HCT116 (cell line): Measurements from ENCODE around the gene UAP1L1. TPM values are rescaled to one million over a fixed set of nuclear protein-coding genes. Genes with fewer than 3 reads are reported as not detected.

ENCODE experiments used
- ATAC-seq: fragments of 200-7000 bp; cut with Tn5 transposase; 2 replicates; pipeline ENCODE4 v1.9.1; 2020; ENCODE audit warnings: mild to moderate bottlenecking, moderate library complexity
- BruUV-seq: library from RNA; stranded (reverse); fragments of 400-500 nt; replicated peaks from 2 replicates; lab custom pipeline; 2021; lab: Mats Ljungman, UMichigan
- CTCF ChIA-PET: fragments of 300-600 bp; sonication (Branson Sonifier 250); formaldehyde crosslinking; loops from one replicate; lab custom pipeline; 2021; ENCODE audit warnings: antibody characterized with exemption; lab: Charles Lee
- POLR2A ChIA-PET: fragments of 300-600, 350-600 bp; sonication (Branson Sonifier 250); formaldehyde crosslinking; loops from one replicate; lab custom pipeline; 2021; ENCODE audit warnings: antibody characterized with exemption; lab: Charles Lee
- RAD21 ChIA-PET, 2 experiments: fragments of 300-600 bp; sonication (Branson Sonifier 250); formaldehyde crosslinking; loops; one replicate each; lab custom pipeline; 2023; ENCODE audit warnings: low total read pairs in 2 of 2; ENCODE audit not compliant: uncharacterized antibody in 2 of 2, unreplicated experiment in 2 of 2, low non-redundant PET in 1 of 2; lab: Charles Lee
- DNase-seq: peaks from one replicate; pipeline ENCODE4 v3.0.0-alpha.2; 2010; ENCODE audit warnings: low read depth, low spot score
- H2AFZ ChIP-seq: fragments of 200-600 bp; shearing (Covaris generic), sonication (generic); 2 replicates; pipeline ENCODE4 v1.6.1; 2017; ENCODE audit warnings: low read depth, mixed run types, mixed read lengths, antibody characterized with exemption, low read length; ENCODE audit not compliant: poor library complexity, severe bottlenecking
- H3K27ac ChIP-seq: 2 replicates; pipeline ENCODE4 v1.5.1; 2012; ENCODE audit warnings: low read depth, low read length
- H3K27me3 ChIP-seq: fragments of 200-600 bp; sonication (generic); 2 replicates; pipeline ENCODE4 v1.6.1; 2016; ENCODE audit warnings: mixed run types, low read length, mixed read lengths; ENCODE audit not compliant: insufficient read depth
- H3K36me3 ChIP-seq, 2 experiments: fragments of 200-500 bp in 1 of 2; fragments of 200-600 bp in 1 of 2; sonication (Bioruptor generic) in 1 of 2; sonication (generic) in 1 of 2; 2 replicates each; pipeline versions ENCODE4 v1.5.1 to v1.6.1; 2014 to 2016; ENCODE audit warnings: low read length in 2 of 2, inconsistent platforms in 1 of 2, mixed read lengths in 1 of 2, mixed run types in 1 of 2; ENCODE audit not compliant: insufficient read depth in 2 of 2, control insufficient read depth in 1 of 2
- H3K4me1 ChIP-seq, 2 experiments: fragments of 200-600 bp in 1 of 2; sonication (generic) in 1 of 2; 2 replicates each; pipeline versions ENCODE4 v1.5.1 to v1.6.1; 2012 to 2017; ENCODE audit warnings: low read length in 2 of 2, inconsistent platforms in 1 of 2, mild to moderate bottlenecking in 1 of 2, mixed read lengths in 1 of 2, mixed run types in 1 of 2, moderate library complexity in 1 of 2; ENCODE audit not compliant: insufficient read depth in 2 of 2, control insufficient read depth in 1 of 2
- H3K4me2 ChIP-seq: fragments of 200-600 bp; sonication (generic); 2 replicates; pipeline ENCODE4 v1.6.1; 2017; ENCODE audit warnings: mixed run types, low read length, mixed read lengths
- H3K4me3 ChIP-seq, 2 experiments: fragments of 200-600 bp in 1 of 2; sonication (generic) in 1 of 2; replicated peaks in 1 of 2; 2 replicates each; pipeline ENCODE4 v1.5.1; 2011 to 2016; ENCODE audit warnings: low read length in 2 of 2, control low read depth in 1 of 2, low read depth in 1 of 2, mild to moderate bottlenecking in 1 of 2, mixed read lengths in 1 of 2, mixed run types in 1 of 2
- H3K79me2 ChIP-seq: fragments of 200-600 bp; sonication (generic); 2 replicates; pipeline ENCODE4 v1.6.1; 2017; ENCODE audit warnings: mild to moderate bottlenecking, mixed run types, low read length, moderate library complexity, mixed read lengths; ENCODE audit not compliant: insufficient read depth
- H3K9ac ChIP-seq: fragments of 200-600 bp; sonication (generic); 2 replicates; pipeline ENCODE4 v1.6.1; 2016; ENCODE audit warnings: low read length, mixed read lengths
- H3K9me2 ChIP-seq: fragments of 200-600 bp; sonication (generic), shearing (Covaris generic); 2 replicates; pipeline ENCODE4 v1.6.1; 2017; ENCODE audit warnings: mixed run types, mild to moderate bottlenecking, moderate library complexity; ENCODE audit not compliant: insufficient read depth
- H3K9me3 ChIP-seq, 2 experiments: fragments of 200-500 bp in 1 of 2; fragments of 200-600 bp in 1 of 2; sonication (Bioruptor generic) in 1 of 2; sonication (generic) in 1 of 2; 2 replicates each; pipeline ENCODE4 v1.6.1; 2014 to 2017; ENCODE audit warnings: low read length in 2 of 2, mixed read lengths in 2 of 2, inconsistent platforms in 1 of 2, low read depth in 1 of 2, mild to moderate bottlenecking in 1 of 2, mixed run types in 1 of 2, moderate library complexity in 1 of 2; ENCODE audit not compliant: control insufficient read depth in 1 of 2, insufficient read depth in 1 of 2
- H4K20me1 ChIP-seq: fragments of 200-600 bp; sonication (generic), shearing (Covaris generic); 2 replicates; pipeline ENCODE4 v1.6.1; 2017; ENCODE audit warnings: mixed run types, mild to moderate bottlenecking, moderate library complexity; ENCODE audit not compliant: insufficient read depth
- ATF3 ChIP-seq: IDR thresholded peaks from 2 replicates; pipeline ENCODE4 v1.6.1; 2012
- CBX3 ChIP-seq: IDR thresholded peaks from 2 replicates; pipeline ENCODE4 v1.6.1; 2012; ENCODE audit warnings: low read depth
- EGR1 ChIP-seq: IDR thresholded peaks from 2 replicates; pipeline ENCODE4 v1.6.1; 2012; ENCODE audit warnings: low read depth
- ELF1 ChIP-seq: IDR thresholded peaks from 2 replicates; pipeline ENCODE4 v1.6.1; 2012; ENCODE audit warnings: low read depth, borderline replicate concordance
- EZH2phosphoT487 ChIP-seq: fragments of 200-600 bp; IDR thresholded peaks from 2 replicates; pipeline ENCODE4 v1.6.1; 2018; ENCODE audit warnings: antibody characterized with exemption, borderline replicate concordance
- JUND ChIP-seq: IDR thresholded peaks from 2 replicates; pipeline ENCODE4 v1.6.1; 2012
- MAX ChIP-seq: IDR thresholded peaks from 2 replicates; pipeline ENCODE4 v1.6.1; 2012
- POLR2A ChIP-seq: IDR thresholded peaks from 2 replicates; pipeline ENCODE4 v1.7.0; 2011; ENCODE audit warnings: borderline replicate concordance; ENCODE audit not compliant: insufficient read depth, insufficient read length; ENCODE audit errors: extremely low read depth
- POLR2AphosphoS5 ChIP-seq: IDR thresholded peaks from 2 replicates; pipeline ENCODE4 v1.6.1; 2011; ENCODE audit warnings: mild to moderate bottlenecking, low read depth, low read length, moderate library complexity
- RAD21 ChIP-seq: IDR thresholded peaks from 2 replicates; pipeline ENCODE4 v1.6.1; 2012; ENCODE audit warnings: low read depth, mild to moderate bottlenecking
- REST ChIP-seq: IDR thresholded peaks from 2 replicates; pipeline ENCODE4 v1.6.1; 2012; ENCODE audit warnings: low read depth
- SIN3A ChIP-seq: IDR thresholded peaks from 2 replicates; pipeline ENCODE4 v1.6.1; 2012; ENCODE audit warnings: low read depth
- SP1 ChIP-seq: IDR thresholded peaks from 2 replicates; pipeline ENCODE4 v1.6.1; 2012; ENCODE audit warnings: low read depth
- YY1 ChIP-seq: IDR thresholded peaks from 2 replicates; pipeline ENCODE4 v1.6.1; 2011; ENCODE audit warnings: low read length, low read depth, moderate library complexity, mild to moderate bottlenecking; ENCODE audit not compliant: insufficient replicate concordance; ENCODE audit errors: extremely low read depth
- ZBTB33 ChIP-seq: IDR thresholded peaks from 2 replicates; pipeline ENCODE4 v1.6.1; 2011; ENCODE audit warnings: mild to moderate bottlenecking, low read length, moderate library complexity; ENCODE audit not compliant: insufficient replicate concordance; ENCODE audit errors: extremely low read depth
- ZFX ChIP-seq: fragments of 450-650 bp; IDR thresholded peaks from 2 replicates; pipeline ENCODE4 v1.6.1; 2017
- ZNF274 ChIP-seq: fragments of 200-500 bp; sonication (Bioruptor generic); IDR thresholded peaks from 2 replicates; pipeline ENCODE4 v1.6.1; 2014; ENCODE audit warnings: mild to moderate bottlenecking, low read depth, low read length, inconsistent platforms
- intact Hi-C: fragments of 100-400 bp; cut with micrococcal nuclease; formaldehyde crosslinking; loops from 2 replicates; pipeline ENCODE4 v1.10.0; 2022
- total RNA-seq: library from RNA; stranded (reverse); gene quantifications from one replicate; pipeline ENCODE4 v1.2.1, GENCODE V29; 2021; ENCODE audit not compliant: unreplicated experiment

The UAP1L1 gene
- total RNA-seq, 1 experiment from 2014 or later = 11.0 TPM

GRCh38 chr9:137116027-137116507 lies 38.8 kb downstream of the UAP1L1 start:
- Histone ChIP-seq H3K27ac (no peak overlapping the region; the same call in 1 of the 2 replicates), H3K4me2 (no peak overlapping the region), H3K27me3 (no peaks in the 10 kb centered on the region), H3K36me3 (peaks cover 6 to 18% of the 10 kb centered on the region in 2 experiments; a peak in 3 of 4 replicates), H3K4me3 (no peak overlapping the region), H2AFZ (no peak overlapping the region), H4K20me1 (no peaks in the 10 kb centered on the region), H3K9ac (no peak overlapping the region), H3K9me2 (no peaks in the 10 kb centered on the region), H3K9me3 (no peaks in the 10 kb centered on the region), H3K79me2 (peaks cover 19% of the 10 kb centered on the region), H3K4me1 (peaks cover 4 to 19% of the 10 kb centered on the region in 2 experiments)
- POLR2A ChIA-PET = interaction anchor here (2.0 kb wide), 1 partner anchor 125 kb away, joined by 5 read pairs; the partner anchor contains the start of gene TUBB4B
- BruUV-seq = no TSS peak
- intact Hi-C loops = no loop called here
- RAD21 ChIA-PET = no interaction called here
- ATAC-seq (no peak), DNase-seq (no peak)
- CTCF ChIA-PET = no interaction called here
- TF ChIP-seq YY1 = no peak
- TF ChIP-seq JUND = no peak
- no peak for TF ChIP-seq ATF3
- TF ChIP-seq POLR2AphosphoS5 = no peak
- TF ChIP-seq ZFX = no peak
- no peak for TF ChIP-seq SP1
- no peak for TF ChIP-seq POLR2A
- TF ChIP-seq ZNF274 = no peak
- TF ChIP-seq ELF1 = no peak
- TF ChIP-seq REST = no peak
- no peak for TF ChIP-seq SIN3A
- no peak for TF ChIP-seq ZBTB33
- TF ChIP-seq EGR1 = no peak
- no peak for TF ChIP-seq EZH2phosphoT487
- TF ChIP-seq CBX3 = no peak
- no peak for TF ChIP-seq MAX
- TF ChIP-seq RAD21 = no peak
